Mesenchymal stem cell (in vitro differentiated cells and primary cell): ENCODE measurements around the gene TRIM49D1. TPM values are rescaled to one million over a fixed set of nuclear protein-coding genes. Genes with fewer than 3 reads are reported as not detected.
"Not testable (repeated sequence)": the region's sequence is repeated elsewhere in the genome, so short reads cannot be mapped to it uniquely, and the experiment has no call there.

Source experiments
- DNase-seq: peaks from one replicate; pipeline ENCODE4 v3.0.0-alpha.2; 2013
- H2AFZ ChIP-seq: one replicate; pipeline ENCODE4 v1.6.1; 2013; ENCODE audit warnings: low read depth, mild to moderate bottlenecking, control low read depth, inconsistent platforms, low read length, moderate library complexity
- H2AK5ac ChIP-seq: 2 replicates; pipeline ENCODE4 v1.6.1; 2013; ENCODE audit warnings: low read length, moderate library complexity, mild to moderate bottlenecking, inconsistent platforms; ENCODE audit not compliant: severe bottlenecking
- H2BK120ac ChIP-seq: one replicate; pipeline ENCODE4 v1.6.1; 2013; ENCODE audit warnings: low read depth, mild to moderate bottlenecking, inconsistent platforms, low read length, moderate library complexity
- H2BK12ac ChIP-seq, 2 experiments: one replicate each; pipeline ENCODE4 v1.6.1; 2013; ENCODE audit warnings: inconsistent platforms in 2 of 2, low read length in 2 of 2, mild to moderate bottlenecking in 2 of 2, moderate library complexity in 2 of 2, control low read depth in 1 of 2
- H2BK15ac ChIP-seq: one replicate; pipeline ENCODE4 v1.6.1; 2013; ENCODE audit warnings: mild to moderate bottlenecking, low read depth, inconsistent platforms; ENCODE audit not compliant: poor library complexity, severe bottlenecking
- H2BK5ac ChIP-seq: 2 replicates; pipeline ENCODE4 v1.6.1; 2013; ENCODE audit warnings: low read depth, mild to moderate bottlenecking, low read length, control low read depth, inconsistent platforms; ENCODE audit not compliant: poor library complexity, severe bottlenecking
- H3K14ac ChIP-seq, 2 experiments: one replicate each; pipeline ENCODE4 v1.6.1; 2013; ENCODE audit warnings: inconsistent platforms in 2 of 2, low read length in 2 of 2, control low read depth in 1 of 2, mild to moderate bottlenecking in 1 of 2, moderate library complexity in 1 of 2
- H3K18ac ChIP-seq, 2 experiments: one replicate each; pipeline ENCODE4 v1.6.1; 2013; ENCODE audit warnings: inconsistent platforms in 2 of 2, low read length in 2 of 2, control low read depth in 1 of 2, low read depth in 1 of 2, mild to moderate bottlenecking in 1 of 2
- H3K23ac ChIP-seq, 2 experiments: one replicate each; pipeline ENCODE4 v1.6.1; 2013; ENCODE audit warnings: inconsistent platforms in 2 of 2, low read length in 2 of 2, mild to moderate bottlenecking in 2 of 2, moderate library complexity in 2 of 2, control low read depth in 1 of 2
- H3K27ac ChIP-seq: 2 replicates; pipeline ENCODE4 v1.5.1; 2013; ENCODE audit warnings: mild to moderate bottlenecking, moderate library complexity, low read length, control low read depth, inconsistent platforms; ENCODE audit not compliant: poor library complexity, severe bottlenecking
- H3K27me3 ChIP-seq, 2 experiments: 2 replicates each; pipeline versions ENCODE4 v1.6.1 to v1.7.0; 2013; ENCODE audit warnings: low read length in 2 of 2, mild to moderate bottlenecking in 2 of 2, moderate library complexity in 2 of 2, control low read depth in 1 of 2, inconsistent platforms in 1 of 2; ENCODE audit not compliant: control insufficient read depth in 1 of 2, insufficient read depth in 1 of 2
- H3K36me3 ChIP-seq, 2 experiments: 2 replicates each; pipeline versions ENCODE4 v1.6.1 to v1.7.0; 2013; ENCODE audit warnings: low read length in 2 of 2, control low read depth in 1 of 2, inconsistent platforms in 1 of 2, low read depth in 1 of 2, mild to moderate bottlenecking in 1 of 2; ENCODE audit not compliant: insufficient read depth in 2 of 2, control insufficient read depth in 1 of 2
- H3K4ac ChIP-seq, 2 experiments: one replicate each; pipeline ENCODE4 v1.6.1; 2013; ENCODE audit warnings: inconsistent platforms in 2 of 2, low read length in 2 of 2, mild to moderate bottlenecking in 2 of 2, moderate library complexity in 2 of 2, control low read depth in 1 of 2, low read depth in 1 of 2
- H3K4me1 ChIP-seq: 2 replicates; pipeline ENCODE4 v1.6.1; 2013; ENCODE audit warnings: low read depth, low read length, control low read depth; ENCODE audit not compliant: control insufficient read depth, insufficient read depth
- H3K4me2 ChIP-seq: 2 replicates; pipeline ENCODE4 v1.6.1; 2013; ENCODE audit warnings: low read length, mild to moderate bottlenecking, inconsistent platforms; ENCODE audit not compliant: poor library complexity, severe bottlenecking
- H3K4me3 ChIP-seq, 2 experiments: 2 replicates each; pipeline versions ENCODE4 v1.5.1 to v1.7.0; 2013; ENCODE audit warnings: low read length in 2 of 2, mild to moderate bottlenecking in 2 of 2, control low read depth in 1 of 2, low read depth in 1 of 2; ENCODE audit not compliant: insufficient read depth in 1 of 2
- H3K79me1 ChIP-seq: replicated peaks from 2 replicates; pipeline ENCODE4 v1.6.1; 2013; ENCODE audit warnings: mild to moderate bottlenecking, control low read depth, low read length, inconsistent platforms; ENCODE audit not compliant: poor library complexity, severe bottlenecking
- H3K9ac ChIP-seq: 2 replicates; pipeline ENCODE4 v1.7.0; 2013; ENCODE audit warnings: mild to moderate bottlenecking, low read length, moderate library complexity
- H3K9me3 ChIP-seq: 2 replicates; pipeline ENCODE4 v1.7.0; 2013; ENCODE audit warnings: mild to moderate bottlenecking, low read length; ENCODE audit not compliant: control insufficient read depth
- H4K8ac ChIP-seq: one replicate; pipeline ENCODE4 v1.6.1; 2013; ENCODE audit warnings: inconsistent platforms, mild to moderate bottlenecking, low read length, moderate library complexity
- H4K91ac ChIP-seq: one replicate; pipeline ENCODE4 v1.6.1; 2013; ENCODE audit warnings: mild to moderate bottlenecking, low read length, inconsistent platforms
- WGBS: methylation state at CpG from one replicate; pipeline ENCODE4 v1.1.7; 2013; ENCODE audit warnings: mixed read lengths; 5-methylcytosine and 5-hydroxymethylcytosine counted together
- small RNA-seq: library from polyadenylated mRNA; stranded (forward); fragments of <200 nt; extraction: miRNeasy Mini kit (QIAGEN cat#:217004); gene quantifications from one replicate; pipeline ENCODE3, GENCODE V24; 2013; ENCODE audit warnings: low read depth

Gene TRIM49D1

DNA sequence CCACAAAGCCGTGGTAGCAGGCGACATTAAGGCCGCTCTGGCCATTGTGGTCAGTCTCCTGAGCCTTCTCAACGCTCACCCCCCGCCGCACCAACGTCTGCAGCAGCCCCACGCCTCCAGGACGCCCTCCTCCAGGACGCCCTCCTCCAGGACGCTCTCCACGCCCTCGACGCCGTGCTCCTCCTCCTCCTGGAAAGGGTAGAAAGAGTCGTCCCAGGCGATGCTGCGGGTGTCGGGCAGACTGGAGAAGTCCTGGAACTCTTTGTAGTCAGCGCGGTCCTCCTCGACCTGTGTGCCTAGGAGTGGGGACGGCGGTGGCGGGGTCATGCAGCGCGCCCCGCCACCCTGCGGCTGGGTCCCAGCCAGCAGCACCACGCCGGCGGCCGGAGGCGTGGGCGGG is 56.8 kb downstream of the TRIM49D1 start:
- H3K4me2 ChIP-seq, H3K4me3 ChIP-seq, H4K8ac ChIP-seq, H3K36me3 ChIP-seq, H2BK15ac ChIP-seq, H3K27ac ChIP-seq, DNase-seq, H3K79me1 ChIP-seq, H3K27me3 ChIP-seq, H3K9ac ChIP-seq, H2AFZ ChIP-seq, H2BK120ac ChIP-seq, H3K23ac ChIP-seq, H3K14ac ChIP-seq, H4K91ac ChIP-seq, H3K18ac ChIP-seq, H3K4ac ChIP-seq, H2AK5ac ChIP-seq, H3K4me1 ChIP-seq, H3K9me3 ChIP-seq, H2BK12ac ChIP-seq, H2BK5ac ChIP-seq: not testable (repeated sequence)
- WGBS: no CpG with 5 or more reads among the region's 35 CpGs

DNA sequence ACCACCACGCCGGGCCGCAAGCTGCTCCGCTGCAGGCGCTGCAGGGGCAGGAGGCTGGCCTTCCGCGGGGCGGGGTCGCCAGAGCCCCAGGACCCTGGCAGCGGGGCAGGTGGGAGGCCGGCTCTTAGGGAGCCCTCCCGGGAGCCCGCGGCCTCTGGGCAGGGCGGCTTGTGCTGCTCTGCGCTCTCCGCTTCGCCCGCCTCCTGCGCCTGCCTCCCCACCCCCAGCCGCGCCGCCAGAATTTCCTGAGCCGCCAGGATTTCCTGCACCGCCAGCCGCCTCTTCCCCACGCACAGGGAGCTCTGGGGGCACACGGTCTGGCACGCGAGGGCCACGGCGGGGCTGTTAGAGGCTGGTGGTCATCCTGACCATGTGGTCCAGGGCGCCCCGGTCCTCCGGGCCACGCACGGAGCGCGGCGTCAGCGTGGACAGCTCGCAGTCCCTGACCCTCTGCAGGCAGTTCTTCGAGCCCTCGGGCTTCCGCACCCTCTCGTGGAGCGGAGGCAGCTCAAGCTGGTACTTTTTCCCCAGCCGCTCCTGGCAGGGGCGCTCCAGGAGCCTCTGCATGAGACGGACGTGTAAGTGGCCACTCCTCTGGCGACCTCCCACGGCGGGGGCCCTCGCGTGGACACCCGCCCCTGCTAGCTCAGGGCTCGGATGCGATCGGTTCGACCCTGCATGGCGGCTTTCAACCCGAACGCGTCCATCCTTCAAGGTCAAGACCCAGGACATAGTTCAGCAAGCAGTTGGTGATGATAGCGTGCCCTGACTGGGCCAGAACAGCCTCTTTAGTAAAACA is 57.9 kb downstream of the TRIM49D1 start:
- not testable (repeated sequence) for H3K9me3 ChIP-seq, H3K4me1 ChIP-seq, H3K9ac ChIP-seq, H3K18ac ChIP-seq, H3K36me3 ChIP-seq, H3K4me2 ChIP-seq, H4K91ac ChIP-seq, H4K8ac ChIP-seq, H3K14ac ChIP-seq, H3K27me3 ChIP-seq, H2BK12ac ChIP-seq, H2AFZ ChIP-seq, H2BK120ac ChIP-seq, H2BK5ac ChIP-seq, H3K27ac ChIP-seq, H3K4ac ChIP-seq, H2BK15ac ChIP-seq, H3K79me1 ChIP-seq, DNase-seq, H3K23ac ChIP-seq, H2AK5ac ChIP-seq
- H3K4me3 ChIP-seq: peak overlapping the region in 1 of 2 experiments; percentile 67
- 97% methylated on average over 20 of the region's 66 CpGs for WGBS

Small RNAs within 50 kb of the gene (small RNA-seq; reads per million reads assigned to genes)
- not detected for gene AP004607.1
